SK-N-SH (cell line): ENCODE data around the gene MAPRE3. TPM values are rescaled to one million over a fixed set of nuclear protein-coding genes. Genes with fewer than 3 reads are reported as not detected.

Experiments used
- CTCF ChIA-PET: fragments of 300-600, 350-600 bp; formaldehyde crosslinking; extraction: SDS; loops from one replicate; lab custom pipeline; 2021; lab: Yijun Ruan, JAX
- POLR2A ChIA-PET: fragments of 350-600 bp; sonication (Branson Sonifier 250); formaldehyde crosslinking; extraction: SDS; loops from one replicate; lab custom pipeline; 2020; ENCODE audit warnings: antibody characterized with exemption, inconsistent platforms; lab: Yijun Ruan, JAX
- DNase-seq: peaks from one replicate; pipeline ENCODE4 v3.0.0; 2012
- H2AFZ ChIP-seq: fragments of 200-600 bp; sonication (generic); 2 replicates; pipeline ENCODE4 v1.8.1; 2016; ENCODE audit warnings: antibody characterized with exemption, mild to moderate bottlenecking, low read depth
- H3F3A ChIP-seq: fragments of 200-600 bp; sonication (generic); replicated peaks from 2 replicates; pipeline ENCODE3; 2016; ENCODE audit warnings: antibody characterized with exemption, mild to moderate bottlenecking; ENCODE audit not compliant: insufficient read depth
- H3K27ac ChIP-seq, 2 experiments: fragments of 200-500 bp in 1 of 2; fragments of 200-600 bp in 1 of 2; sonication (Bioruptor generic) in 1 of 2; sonication (generic), shearing (Covaris generic) in 1 of 2; 2 replicates each; pipeline versions ENCODE4 v1.5.1 to v1.6.1; 2014 to 2016; ENCODE audit warnings: low read depth in 2 of 2, inconsistent platforms in 1 of 2, low read length in 1 of 2, mild to moderate bottlenecking in 1 of 2, mixed read lengths in 1 of 2
- H3K27me3 ChIP-seq: fragments of 200-600 bp; sonication (generic), shearing (Covaris generic); 2 replicates; pipeline ENCODE4 v1.6.1; 2016; ENCODE audit warnings: mixed run types; ENCODE audit not compliant: insufficient read depth
- H3K36me3 ChIP-seq, 2 experiments: fragments of 200-500 bp in 1 of 2; fragments of 200-600 bp in 1 of 2; sonication (Bioruptor generic) in 1 of 2; sonication (generic) in 1 of 2; replicated peaks in 1 of 2; 2 replicates each; pipeline versions ENCODE3 to v1.5.1; 2014 to 2016; ENCODE audit warnings: low read length in 1 of 2, mild to moderate bottlenecking in 1 of 2; ENCODE audit not compliant: insufficient read depth in 2 of 2, control insufficient read depth in 1 of 2
- H3K4me1 ChIP-seq, 2 experiments: fragments of 200-500 bp in 1 of 2; fragments of 200-600 bp in 1 of 2; sonication (Bioruptor generic) in 1 of 2; sonication (generic), shearing (Covaris generic) in 1 of 2; 2 replicates each; pipeline versions ENCODE4 v1.5.1 to v1.6.1; 2014 to 2016; ENCODE audit warnings: low read depth in 1 of 2, low read length in 1 of 2, mixed run types in 1 of 2; ENCODE audit not compliant: insufficient read depth in 2 of 2, control insufficient read depth in 1 of 2
- H3K4me2 ChIP-seq: fragments of 200-600 bp; sonication (generic), shearing (Covaris generic); 2 replicates; pipeline ENCODE4 v1.6.1; 2017; ENCODE audit warnings: mixed run types
- H3K4me3 ChIP-seq, 2 experiments: fragments of 200-500 bp in 1 of 2; fragments of 200-600 bp in 1 of 2; sonication (Bioruptor generic) in 1 of 2; sonication (generic), shearing (Covaris generic) in 1 of 2; 2 replicates each; pipeline versions ENCODE4 v1.5.1 to v1.8.1; 2014 to 2016; ENCODE audit warnings: low read depth in 2 of 2, inconsistent platforms in 1 of 2, low read length in 1 of 2, mild to moderate bottlenecking in 1 of 2, mixed read lengths in 1 of 2, moderate library complexity in 1 of 2
- H3K79me2 ChIP-seq: fragments of 200-600 bp; sonication (generic); 2 replicates; pipeline ENCODE4 v1.8.1; 2017; ENCODE audit warnings: mild to moderate bottlenecking; ENCODE audit not compliant: insufficient read depth
- H3K9ac ChIP-seq: fragments of 200-600 bp; sonication (generic); 2 replicates; pipeline ENCODE4 v1.6.1; 2017; ENCODE audit warnings: mixed run types
- H3K9me2 ChIP-seq: fragments of 200-600 bp; sonication (generic); 2 replicates; pipeline ENCODE4 v1.6.1; 2017; ENCODE audit warnings: mixed run types
- H3K9me3 ChIP-seq: fragments of 200-600 bp; sonication (generic); 2 replicates; pipeline ENCODE4 v1.6.1; 2017; ENCODE audit warnings: mixed run types, mild to moderate bottlenecking, moderate library complexity
- H4K20me1 ChIP-seq: fragments of 200-600 bp; sonication (generic); 2 replicates; pipeline ENCODE4 v1.6.1; 2017; ENCODE audit warnings: mild to moderate bottlenecking, mixed run types; ENCODE audit not compliant: insufficient read depth
- CHD2 ChIP-seq: fragments of 150-350 bp; IDR thresholded peaks from 2 replicates; pipeline ENCODE4 v1.6.1; 2018; ENCODE audit warnings: low read length; ENCODE audit not compliant: partially characterized antibody
- EZH2phosphoT487 ChIP-seq: fragments of 200-600 bp; sonication (generic); IDR thresholded peaks from 2 replicates; pipeline ENCODE4 v1.6.1; 2017; ENCODE audit warnings: low read depth, mixed run types, mild to moderate bottlenecking, antibody characterized with exemption, moderate library complexity, borderline replicate concordance
- IRF3 ChIP-seq: fragments of 150-350 bp; IDR thresholded peaks from 2 replicates; pipeline ENCODE4 v1.6.1; 2016; ENCODE audit warnings: mild to moderate bottlenecking, low read depth, low read length
- MXI1 ChIP-seq: IDR thresholded peaks from 2 replicates; pipeline ENCODE4 v1.6.1; 2012; ENCODE audit warnings: mild to moderate bottlenecking, low read depth, low read length, improper control_type of control experiment
- NFIC ChIP-seq: IDR thresholded peaks from 2 replicates; pipeline ENCODE4 v1.4.0; 2012; ENCODE audit warnings: borderline replicate concordance
- RCOR1 ChIP-seq: fragments of 150-350 bp; IDR thresholded peaks from 2 replicates; pipeline ENCODE4 v1.6.1; 2017; ENCODE audit warnings: antibody characterized with exemption, low read length
- RXRA ChIP-seq: IDR thresholded peaks from 2 replicates; pipeline ENCODE4 v1.4.0; 2012; ENCODE audit warnings: low read depth, mild to moderate bottlenecking, borderline replicate concordance
- SIN3A ChIP-seq: IDR thresholded peaks from 2 replicates; pipeline ENCODE4 v1.6.1; 2012; ENCODE audit warnings: low read depth, mild to moderate bottlenecking, low read length, moderate library complexity, borderline replicate concordance
- TEAD4 ChIP-seq: IDR thresholded peaks from 2 replicates; pipeline ENCODE4 v1.4.0; 2012; ENCODE audit warnings: mild to moderate bottlenecking, borderline replicate concordance; ENCODE audit not compliant: insufficient read depth
- USF1 ChIP-seq: IDR thresholded peaks from 2 replicates; pipeline ENCODE4 v1.4.0; 2012; ENCODE audit warnings: low read depth, borderline replicate concordance
- YY1 ChIP-seq: IDR thresholded peaks from 2 replicates; pipeline ENCODE4 v1.4.0; 2012; ENCODE audit warnings: low read depth, mild to moderate bottlenecking
- WGBS: methylation state at CpG from one replicate; pipeline ENCODE4 v1.1.6; 2017; ENCODE audit warnings: low lambda C conversion rate; 5-methylcytosine and 5-hydroxymethylcytosine counted together
- polyA plus RNA-seq, 3 experiments: library from polyadenylated mRNA; depleted of rRNA; stranded (reverse); fragments of >200 nt; gene quantifications; 2 replicates each; pipeline ENCODE4 v1.2.3, GENCODE V29; 2012

Gene MAPRE3
- polyA plus RNA-seq, 1 of the 3 experiments (the other 2 are of a cell fraction), result 24.4 TPM

- TF ChIP-seq MXI1 (no peak), EZH2phosphoT487 (no peak), USF1 (no peak)
Measured at GRCh38 chr2:27008678-27009077, 38.2 kb downstream of the MAPRE3 start (continued).

GRCh38 chr2:27009083-27009482 is 38.6 kb downstream of the MAPRE3 start:
- Histone ChIP-seq H3K27ac (no peak overlapping the region), H3K79me2 (no peaks in the 10 kb centered on the region), H3K4me1 (peaks cover 0 to 2% of the 10 kb centered on the region in 2 experiments; a peak in 1 of 4 replicates), H2AFZ (no peak overlapping the region), H3K9me3 (no peaks in the 10 kb centered on the region), H3K4me3 (no peak overlapping the region), H3K4me2 (no peak overlapping the region), H3F3A (no peaks in the 10 kb centered on the region), H3K9ac (no peak overlapping the region), H4K20me1 (no peaks in the 10 kb centered on the region)
- CTCF ChIA-PET, result interaction anchor here (1.2 to 33.3 kb wide), 5 partner anchors 8 to 50 kb away, joined by 3 to 1017 read pairs (median 4); partner anchors contain the start of gene MAPRE3
- POLR2A ChIA-PET, result no interaction called here
- no peak for DNase-seq
- TF ChIP-seq NFIC, result no peak
- TF ChIP-seq SIN3A, result no peak
- no peak for TF ChIP-seq MXI1
- TF ChIP-seq YY1, result no peak
- TF ChIP-seq, all 33 proteins: peak for 0
- H3K27me3 ChIP-seq, result no peaks in the 10 kb centered on the region
- no peaks in the 10 kb centered on the region for H3K36me3 ChIP-seq
- H3K9me2 ChIP-seq, result no peaks in the 10 kb centered on the region

GRCh38 chr2:27009716-27010115 is 39.3 kb downstream of the MAPRE3 start:
- Histone ChIP-seq H3K27me3 (no peaks in the 10 kb centered on the region), H3K9me3 (no peaks in the 10 kb centered on the region), H3K4me2 (no peak overlapping the region), H3K9me2 (no peaks in the 10 kb centered on the region), H3K36me3 (no peaks in the 10 kb centered on the region), H3K9ac (no peak overlapping the region), H3K27ac (no peak overlapping the region), H2AFZ (no peak overlapping the region), H3K4me1 (no peaks in the 10 kb centered on the region; a peak in 1 of 4 replicates), H3K4me3 (no peak overlapping the region), H3F3A (no peaks in the 10 kb centered on the region), H4K20me1 (no peaks in the 10 kb centered on the region), H3K79me2 (no peaks in the 10 kb centered on the region)
- CTCF ChIA-PET, result interaction anchor here (1.2 to 33.3 kb wide), 7 partner anchors 8 to 83 kb away, joined by 3 to 1017 read pairs (median 4); partner anchors contain the start of gene MAPRE3
- POLR2A ChIA-PET, result no interaction called here
- 84% methylated on average over 2 of the region's 2 CpGs for WGBS
- DNase-seq, result no peak
- TF ChIP-seq NFIC (no peak), RXRA (no peak), YY1 (no peak), SIN3A (no peak), IRF3 (no peak), RCOR1 (no peak), CHD2 (no peak), TEAD4 (no peak)
